Cardiac muscle cell (in vitro differentiated cells and primary cell): ENCODE results near the gene TP53. TPM values are rescaled to one million over a fixed set of nuclear protein-coding genes. Genes with fewer than 3 reads are reported as not detected.
"Not testable (repeated sequence)": the region's sequence is repeated elsewhere in the genome, so short reads cannot be mapped to it uniquely, and the experiment has no call there.

Experiments
- DNase-seq, 2 donors: peaks; one replicate each; pipeline versions ENCODE4 v3.0.0 to v3.0.0-alpha.2; 2010 to 2017; ENCODE audit warnings: low read depth in 1 of 2, low spot score in 1 of 2
- H3K27ac ChIP-seq: fragments of 200-600 bp; sonication (generic); 2 replicates; pipeline ENCODE4 v1.5.1; 2016
- H3K27me3 ChIP-seq: fragments of 200-600 bp; sonication (generic); 2 replicates; pipeline ENCODE4 v1.6.0; 2016; ENCODE audit warnings: control low read depth
- H3K36me3 ChIP-seq: fragments of 200-600 bp; sonication (generic); 2 replicates; pipeline ENCODE4 v1.5.1; 2016; ENCODE audit warnings: control low read depth
- H3K4me1 ChIP-seq: fragments of 200-600 bp; sonication (generic); 2 replicates; pipeline ENCODE4 v1.8.1; 2017; ENCODE audit warnings: low read depth, mild to moderate bottlenecking, mixed run types
- H3K4me3 ChIP-seq: fragments of 200-600 bp; sonication (generic); 2 replicates; pipeline ENCODE4 v1.5.1; 2016; ENCODE audit warnings: mild to moderate bottlenecking
- H3K9me3 ChIP-seq: fragments of 200-600 bp; sonication (generic); 2 replicates; pipeline ENCODE4 v1.5.1; 2017; ENCODE audit warnings: low read depth, mild to moderate bottlenecking, control low read depth
- CTCF ChIP-seq: IDR thresholded peaks from 2 replicates; pipeline ENCODE4 v1.5.1; 2012; ENCODE audit warnings: low read depth, mild to moderate bottlenecking, low read length
- polyA plus RNA-seq: library from polyadenylated mRNA; unstranded; fragments of >200 nt; fragmentation: Nextera tagmentation; extraction: Ambion mirVana; gene quantifications from 2 replicates; pipeline ENCODE4 v1.2.1, GENCODE V29; 2016
- total RNA-seq: library from RNA; depleted of rRNA; stranded (reverse); fragments of >200 nt; gene quantifications from 2 replicates; pipeline ENCODE4 v1.2.3, GENCODE V29; 2016

TP53 gene
- total and polyA plus RNA-seq, 2 experiments from 2014 or later: 25.4 to 28.9 TPM

- Histone ChIP-seq H3K9me3 (no peaks in the 10 kb centered on the region), H3K36me3 (peaks cover 2% of the 10 kb centered on the region), H3K27me3 (no peaks in the 10 kb centered on the region), H3K27ac (peak within 1 kb of the TSS; percentile 82), H3K4me1 (peaks cover 14% of the 10 kb centered on the region), H3K4me3 (peak within 1 kb of the TSS; percentile 83)
- no peak for TF ChIP-seq CTCF
- peak; percentile 46 to 97 for DNase-seq
Observed at GRCh38 chr17:7650509-7651096, 36.7 kb downstream of the TP53 start, which contains the start of gene ATP1B2. ATP1B2 (plus strand) TSS chr17:7650926; CDS start chr17:7651519, 593 bp downstream.

GRCh38 chr17:7647018-7647417 is 40.3 kb downstream of the TP53 start:
- no peak for DNase-seq
- Histone ChIP-seq H3K9me3 (no peaks in the 10 kb centered on the region), H3K27me3 (no peaks in the 10 kb centered on the region), H3K36me3 (no peaks in the 10 kb centered on the region), H3K4me3 (no peak overlapping the region), H3K4me1 (peaks cover 11% of the 10 kb centered on the region), H3K27ac (no peak overlapping the region)
- TF ChIP-seq CTCF: no peak

GRCh38 chr17:7646457-7646856 is 40.8 kb downstream of the TP53 start:
- no peaks in the 10 kb centered on the region for H3K9me3 ChIP-seq
- DNase-seq: no peak
- H3K4me1 ChIP-seq: peaks cover 11% of the 10 kb centered on the region
- H3K27ac ChIP-seq: no peak overlapping the region
- no peak overlapping the region for H3K4me3 ChIP-seq
- no peaks in the 10 kb centered on the region for H3K27me3 ChIP-seq
- no peak for TF ChIP-seq CTCF
- no peaks in the 10 kb centered on the region for H3K36me3 ChIP-seq

DNA sequence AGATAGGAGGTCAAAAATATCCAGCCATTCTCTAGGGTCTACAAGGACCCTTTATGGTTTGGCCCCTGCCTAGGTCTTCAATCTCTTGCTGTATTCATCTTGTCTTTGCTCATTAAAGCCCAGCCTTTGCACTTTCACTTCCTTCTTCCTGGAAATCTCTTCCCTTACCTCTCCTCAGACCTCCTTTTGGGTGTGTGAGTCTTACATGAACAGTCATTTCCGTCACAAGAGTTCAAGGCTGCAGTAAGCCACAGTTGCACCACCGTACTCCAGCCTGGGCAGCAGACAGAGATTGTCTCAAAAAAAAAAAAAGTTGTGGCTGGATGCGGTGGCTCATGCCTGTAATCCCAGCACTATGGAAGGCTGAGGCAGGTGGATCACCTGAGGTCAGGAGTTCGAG is 42.5 kb downstream of the TP53 start:
- H3K36me3 ChIP-seq: no peaks in the 10 kb centered on the region
- no peak for DNase-seq
- H3K27ac ChIP-seq: no peak overlapping the region
- H3K4me3 ChIP-seq: no peak overlapping the region
- peaks cover 8% of the 10 kb centered on the region for H3K4me1 ChIP-seq
- H3K9me3 ChIP-seq: no peaks in the 10 kb centered on the region
- TF ChIP-seq CTCF: no peak
- H3K27me3 ChIP-seq: no peaks in the 10 kb centered on the region

- H3K9me3 ChIP-seq, H3K4me1 ChIP-seq, H3K36me3 ChIP-seq, H3K27ac ChIP-seq, DNase-seq, H3K4me3 ChIP-seq, H3K27me3 ChIP-seq: not testable (repeated sequence)
Observed at GRCh38 chr17:7641635-7642034, 45.7 kb downstream of the TP53 start.

DNA sequence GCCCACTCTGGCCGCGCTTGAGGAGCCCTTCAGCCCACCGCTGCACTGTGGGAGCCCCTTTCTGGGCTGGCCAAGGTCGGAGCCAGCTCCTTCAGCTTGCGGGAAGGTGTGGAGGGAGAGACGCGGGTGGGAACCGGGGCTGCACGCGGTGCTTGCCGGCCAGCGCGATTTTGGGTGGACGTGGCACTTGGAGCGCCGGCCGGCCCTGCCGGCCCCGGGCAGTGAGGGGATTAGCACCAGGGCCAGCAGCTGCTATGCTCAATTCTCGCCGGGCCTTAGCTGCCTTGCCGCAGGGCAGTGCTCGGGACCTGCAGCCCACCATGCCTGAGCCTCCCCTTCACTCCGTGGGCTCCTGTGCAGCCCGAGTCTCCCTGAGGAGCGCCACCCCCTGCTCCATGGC is 46.5 kb downstream of the TP53 start:
- Histone ChIP-seq H3K27me3 (no peaks in the 10 kb centered on the region), H3K4me3 (no peak overlapping the region), H3K9me3 (no peaks in the 10 kb centered on the region), H3K4me1 (peaks cover 13% of the 10 kb centered on the region), H3K36me3 (no peaks in the 10 kb centered on the region), H3K27ac (no peak overlapping the region)
- no peak for TF ChIP-seq CTCF
- DNase-seq: no peak
